ENCODE results near the gene MACC1. TPM values are rescaled to one million over a fixed set of nuclear protein-coding genes. Genes with fewer than 3 reads are reported as not detected.

The MACC1 gene
- total and polyA plus RNA-seq, 4 donors = 0.02 to 1.0 (median 0.50) TPM

DNA sequence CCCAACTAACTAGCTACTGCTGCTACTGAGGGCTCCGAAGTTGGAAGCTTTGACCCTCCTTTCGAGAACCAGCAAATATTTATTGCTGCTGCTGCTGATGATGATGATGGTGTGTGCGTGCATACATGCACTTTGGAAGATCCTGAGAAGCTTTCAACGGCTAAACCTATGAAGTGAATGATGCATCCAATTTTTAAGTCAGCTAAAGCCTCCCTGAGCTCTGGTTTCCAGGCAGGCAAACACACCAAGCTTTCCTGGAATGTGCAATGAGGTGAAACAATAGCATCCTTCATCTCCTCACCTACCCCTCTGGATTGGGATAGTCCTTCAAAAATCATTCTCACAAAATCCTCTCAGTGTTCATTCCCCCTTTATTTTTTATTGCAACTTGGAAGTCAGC is 13.9 kb downstream of the MACC1 start:
- no peaks in the 10 kb centered on the region for H3K27me3 ChIP-seq (ENCODE audit: control insufficient read depth in 4 of 4, insufficient read depth in 4 of 4, low read length in 3 of 4)
- TF ChIP-seq HNF4G (IDR thresholded peaks at IDR 0.05) (no peak), FOXA2 (IDR thresholded peaks at IDR 0.05) (no peak), YY1 (IDR thresholded peaks at IDR 0.05) (no peak), ATF3 (IDR thresholded peaks at IDR 0.05) (no peak), EGR1 (IDR thresholded peaks at IDR 0.05; ENCODE audit: low read depth in 2 of 2) (no peak), RAD21 (IDR thresholded peaks at IDR 0.05) (no peak), RXRA (IDR thresholded peaks at IDR 0.05) (no peak), TAF1 (conservative IDR thresholded peaks at IDR 0.05) (no peak), JUND (IDR thresholded peaks at IDR 0.05) (no peak), CTCF (IDR thresholded peaks at IDR 0.05; ENCODE audit: low read depth, low read length, missing input control) (no peak), FOXA1 (IDR thresholded peaks at IDR 0.05) (no peak), HNF4A (conservative IDR thresholded peaks at IDR 0.05) (no peak), REST (IDR thresholded peaks at IDR 0.05) (no peak), NR2F2 (IDR thresholded peaks at IDR 0.05) (no peak), MAX (IDR thresholded peaks at IDR 0.05) (no peak), GABPA (IDR thresholded peaks at IDR 0.05 in 1 of 2, conservative IDR thresholded peaks at IDR 0.05 in 1 of 2) (no peak), SP1 (IDR thresholded peaks at IDR 0.05) (no peak)
- TF ChIP-seq, protein P1, sequence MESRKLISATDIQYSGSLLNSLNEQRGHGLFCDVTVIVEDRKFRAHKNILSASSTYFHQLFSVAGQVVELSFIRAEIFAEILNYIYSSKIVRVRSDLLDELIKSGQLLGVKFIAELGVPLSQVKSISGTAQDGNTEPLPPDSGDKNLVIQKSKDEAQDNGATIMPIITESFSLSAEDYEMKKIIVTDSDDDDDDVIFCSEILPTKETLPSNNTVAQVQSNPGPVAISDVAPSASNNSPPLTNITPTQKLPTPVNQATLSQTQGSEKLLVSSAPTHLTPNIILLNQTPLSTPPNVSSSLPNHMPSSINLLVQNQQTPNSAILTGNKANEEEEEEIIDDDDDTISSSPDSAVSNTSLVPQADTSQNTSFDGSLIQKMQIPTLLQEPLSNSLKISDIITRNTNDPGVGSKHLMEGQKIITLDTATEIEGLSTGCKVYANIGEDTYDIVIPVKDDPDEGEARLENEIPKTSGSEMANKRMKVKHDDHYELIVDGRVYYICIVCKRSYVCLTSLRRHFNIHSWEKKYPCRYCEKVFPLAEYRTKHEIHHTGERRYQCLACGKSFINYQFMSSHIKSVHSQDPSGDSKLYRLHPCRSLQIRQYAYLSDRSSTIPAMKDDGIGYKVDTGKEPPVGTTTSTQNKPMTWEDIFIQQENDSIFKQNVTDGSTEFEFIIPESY (IDR thresholded peaks at IDR 0.05) = no peak
- 78% methylated on average over 4 of the region's 4 CpGs for WGBS
- no peak overlapping the region for H3K27ac ChIP-seq (ENCODE audit: low read depth in 1 of 2, low read length in 2 of 2)
- no peak for DNase-seq (ENCODE audit: low spot score)
- H3K36me3 ChIP-seq (ENCODE audit: control insufficient read depth in 4 of 4, insufficient read depth in 3 of 4, low read depth in 1 of 4, low read length in 3 of 4) = no peaks in the 10 kb centered on the region
- no peak overlapping the region for H3K9ac ChIP-seq (ENCODE audit: low read depth in 1 of 2, low read length in 2 of 2)
- H3K9me3 ChIP-seq (ENCODE audit: control insufficient read depth in 4 of 4, low read length in 3 of 4) = no peaks in the 10 kb centered on the region
- no peaks in the 10 kb centered on the region for H3K4me1 ChIP-seq (ENCODE audit: control insufficient read depth in 4 of 4, insufficient read depth in 4 of 4, low read length in 3 of 4)
- H3K4me3 ChIP-seq (ENCODE audit: low read depth in 1 of 3, low read length in 3 of 3) = no peak overlapping the region

All from liver (tissue), 9 donors.